Vagina (tissue), 2 donors: ENCODE measurements around the gene KRT4.

Source experiments
- CTCF ChIP-seq, 3 experiments: fragments of 450-650 bp in 2 of 3; fragments of 200-600 bp in 1 of 3; sonication (generic) in 1 of 3; IDR thresholded peaks; one replicate each; pipeline ENCODE4 v1.5.1; 2017 to 2019; ENCODE audit warnings: antibody characterized with exemption in 3 of 3, mild to moderate bottlenecking in 2 of 3, moderate library complexity in 2 of 3
- POLR2A ChIP-seq, 2 donors: fragments of 450-650 bp; IDR thresholded peaks; one replicate each; pipeline ENCODE4 v1.6.1; 2017; ENCODE audit warnings: antibody characterized with exemption in 2 of 2, mild to moderate bottlenecking in 2 of 2, moderate library complexity in 2 of 2
- POLR2AphosphoS5 ChIP-seq, 2 donors: sonication (generic); formaldehyde crosslinking; IDR thresholded peaks; one replicate each; pipeline ENCODE4 v1.9.0; 2017; ENCODE audit warnings: antibody characterized with exemption in 2 of 2, mild to moderate bottlenecking in 2 of 2, low read depth in 1 of 2; ENCODE audit not compliant: insufficient read depth in 1 of 2

- no peak for TF ChIP-seq CTCF (IDR thresholded peaks at IDR 0.05)
- TF ChIP-seq POLR2AphosphoS5 (IDR thresholded peaks at IDR 0.05; ENCODE audit: insufficient read depth in 1 of 2, low read depth in 1 of 2) = no peak
- TF ChIP-seq POLR2A (IDR thresholded peaks at IDR 0.05) = no peak
Measured at GRCh38 chr12:52806821-52807543, 6.9 kb downstream of the KRT4 start.
